ENCODE measurements around the gene PLA2G4B. TPM values are rescaled to one million over a fixed set of nuclear protein-coding genes. Genes with fewer than 3 reads are reported as not detected.

PLA2G4B gene
- total and polyA plus RNA-seq, 9 of the 15 experiments (the other 6 are each of a cell fraction or from before 2014, with no cell fraction given), result 0.07 to 6.1 (median 2.8) TPM

- no peaks in the 10 kb centered on the region for H3K9me3 ChIP-seq (replicated peaks; ENCODE audit: control insufficient read depth, insufficient read depth, low read depth, low read length)
- in situ Hi-C loops (cut with MboI), result loop anchor here (25.0 kb wide), 1 partner anchor 344 kb away; no protein-coding TSS in a partner anchor
- H3K4me2 ChIP-seq (ENCODE audit: insufficient read depth, low read length), result no peak overlapping the region
- H3K27ac ChIP-seq (ENCODE audit: extremely low read depth, low read depth, low read length), result no peak overlapping the region
- BruUV-seq (replicated peaks), result no TSS peak
- H4K20me1 ChIP-seq (replicated peaks; ENCODE audit: control insufficient read depth, insufficient read depth, low read length), result no peaks in the 10 kb centered on the region
- WGBS (ENCODE audit: insufficient coverage, low coverage, missing lambda C conversion rate), result 73% methylated on average over 8 of the region's 10 CpGs
- DNase-seq (ENCODE audit: extremely low read depth in 1 of 4, low spot score in 3 of 4), result no peak
- H3K4me3 ChIP-seq, result no peak overlapping the region
- H2AFZ ChIP-seq (ENCODE audit: low read depth, low read length), result no peak overlapping the region
- no peaks in the 10 kb centered on the region for H3K36me3 ChIP-seq (ENCODE audit: control insufficient read depth, insufficient read depth, low read length)
- 0 out of 5 replicates have a peak, but pooled peaks cover 3% of the 10 kb centered on the region in 2 experiments for H3K4me1 ChIP-seq (replicated peaks in 1 of 2; ENCODE audit: control insufficient read depth in 2 of 2, insufficient read depth in 2 of 2, low read length in 2 of 2)
- intact Hi-C loops (cut with micrococcal nuclease), result no loop called here
- no peaks in the 10 kb centered on the region for H3K79me2 ChIP-seq (ENCODE audit: control insufficient read depth, insufficient read depth, low read length)
- no peaks in the 10 kb centered on the region for H3K9me1 ChIP-seq (ENCODE audit: control insufficient read depth, insufficient read depth, low read length)
- ChIA-PET CTCF (ENCODE audit: low intra/inter-chr PET ratio) (no interaction called here), POLR2A (interaction anchor here (0.6 to 1.3 kb wide), 5 partner anchors 9 to 210 kb away, joined by 3 to 4 read pairs (median 3); no protein-coding TSS in a partner anchor)
- no peak overlapping the region; a peak in 1 of 4 replicates for H3K9ac ChIP-seq (ENCODE audit: insufficient read depth in 1 of 2, low read depth in 2 of 2, low read length in 2 of 2)
- FAIRE-seq, result no peak
- no peaks in the 10 kb centered on the region for H3K27me3 ChIP-seq (ENCODE audit: control insufficient read depth in 2 of 2, insufficient read depth in 2 of 2, low read length in 2 of 2)
- ATAC-seq, result peak; percentile 29; the same call in 1 of the 3 replicates
- peak in 1 of 2 experiments; percentile 31; a peak in 2 of 4 replicates for TF ChIP-seq RAD21 (CRISPR knock-in tag; conservative IDR thresholded peaks at IDR 0.05 in 1 of 2, IDR thresholded peaks at IDR 0.05 in 1 of 2)
- TF ChIP-seq GABPB2 (CRISPR knock-in tag; conservative IDR thresholded peaks at IDR 0.05), result no peak
- TF ChIP-seq HINFP (tag; conservative IDR thresholded peaks at IDR 0.05; ENCODE audit: low read depth), result no peak
- TF ChIP-seq, protein P1, sequence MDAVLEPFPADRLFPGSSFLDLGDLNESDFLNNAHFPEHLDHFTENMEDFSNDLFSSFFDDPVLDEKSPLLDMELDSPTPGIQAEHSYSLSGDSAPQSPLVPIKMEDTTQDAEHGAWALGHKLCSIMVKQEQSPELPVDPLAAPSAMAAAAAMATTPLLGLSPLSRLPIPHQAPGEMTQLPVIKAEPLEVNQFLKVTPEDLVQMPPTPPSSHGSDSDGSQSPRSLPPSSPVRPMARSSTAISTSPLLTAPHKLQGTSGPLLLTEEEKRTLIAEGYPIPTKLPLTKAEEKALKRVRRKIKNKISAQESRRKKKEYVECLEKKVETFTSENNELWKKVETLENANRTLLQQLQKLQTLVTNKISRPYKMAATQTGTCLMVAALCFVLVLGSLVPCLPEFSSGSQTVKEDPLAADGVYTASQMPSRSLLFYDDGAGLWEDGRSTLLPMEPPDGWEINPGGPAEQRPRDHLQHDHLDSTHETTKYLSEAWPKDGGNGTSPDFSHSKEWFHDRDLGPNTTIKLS (IDR thresholded peaks at IDR 0.05; ENCODE audit: borderline replicate concordance, low read depth), result no peak
- no peak for TF ChIP-seq ZNF764 (CRISPR knock-in tag; IDR thresholded peaks at IDR 0.05; ENCODE audit: low read depth)
- no peak for TF ChIP-seq STAT5A (IDR thresholded peaks at IDR 0.05; ENCODE audit: borderline replicate concordance, low read length)
- TF ChIP-seq ARID2 (IDR thresholded peaks at IDR 0.05), result no peak
- TF ChIP-seq RFX7 (CRISPR knock-in tag; IDR thresholded peaks at IDR 0.05), result no peak
- TF ChIP-seq POU5F1 (IDR thresholded peaks at IDR 0.05; ENCODE audit: borderline replicate concordance, low read depth, low read length, partially characterized antibody), result no peak
- TF ChIP-seq, protein P2, sequence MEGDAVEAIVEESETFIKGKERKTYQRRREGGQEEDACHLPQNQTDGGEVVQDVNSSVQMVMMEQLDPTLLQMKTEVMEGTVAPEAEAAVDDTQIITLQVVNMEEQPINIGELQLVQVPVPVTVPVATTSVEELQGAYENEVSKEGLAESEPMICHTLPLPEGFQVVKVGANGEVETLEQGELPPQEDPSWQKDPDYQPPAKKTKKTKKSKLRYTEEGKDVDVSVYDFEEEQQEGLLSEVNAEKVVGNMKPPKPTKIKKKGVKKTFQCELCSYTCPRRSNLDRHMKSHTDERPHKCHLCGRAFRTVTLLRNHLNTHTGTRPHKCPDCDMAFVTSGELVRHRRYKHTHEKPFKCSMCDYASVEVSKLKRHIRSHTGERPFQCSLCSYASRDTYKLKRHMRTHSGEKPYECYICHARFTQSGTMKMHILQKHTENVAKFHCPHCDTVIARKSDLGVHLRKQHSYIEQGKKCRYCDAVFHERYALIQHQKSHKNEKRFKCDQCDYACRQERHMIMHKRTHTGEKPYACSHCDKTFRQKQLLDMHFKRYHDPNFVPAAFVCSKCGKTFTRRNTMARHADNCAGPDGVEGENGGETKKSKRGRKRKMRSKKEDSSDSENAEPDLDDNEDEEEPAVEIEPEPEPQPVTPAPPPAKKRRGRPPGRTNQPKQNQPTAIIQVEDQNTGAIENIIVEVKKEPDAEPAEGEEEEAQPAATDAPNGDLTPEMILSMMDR (IDR thresholded peaks at IDR 0.05 in 2 of 3, conservative IDR thresholded peaks at IDR 0.05 in 1 of 3; ENCODE audit: insufficient read depth in 2 of 3, low read depth in 1 of 3, low read length in 3 of 3), result peak; percentile 18 to 30 (median 24); a peak in 2 of 6 replicates
- no peak for TF ChIP-seq LCOR (CRISPR knock-in tag; IDR thresholded peaks at IDR 0.05)
- TF ChIP-seq, protein P3, sequence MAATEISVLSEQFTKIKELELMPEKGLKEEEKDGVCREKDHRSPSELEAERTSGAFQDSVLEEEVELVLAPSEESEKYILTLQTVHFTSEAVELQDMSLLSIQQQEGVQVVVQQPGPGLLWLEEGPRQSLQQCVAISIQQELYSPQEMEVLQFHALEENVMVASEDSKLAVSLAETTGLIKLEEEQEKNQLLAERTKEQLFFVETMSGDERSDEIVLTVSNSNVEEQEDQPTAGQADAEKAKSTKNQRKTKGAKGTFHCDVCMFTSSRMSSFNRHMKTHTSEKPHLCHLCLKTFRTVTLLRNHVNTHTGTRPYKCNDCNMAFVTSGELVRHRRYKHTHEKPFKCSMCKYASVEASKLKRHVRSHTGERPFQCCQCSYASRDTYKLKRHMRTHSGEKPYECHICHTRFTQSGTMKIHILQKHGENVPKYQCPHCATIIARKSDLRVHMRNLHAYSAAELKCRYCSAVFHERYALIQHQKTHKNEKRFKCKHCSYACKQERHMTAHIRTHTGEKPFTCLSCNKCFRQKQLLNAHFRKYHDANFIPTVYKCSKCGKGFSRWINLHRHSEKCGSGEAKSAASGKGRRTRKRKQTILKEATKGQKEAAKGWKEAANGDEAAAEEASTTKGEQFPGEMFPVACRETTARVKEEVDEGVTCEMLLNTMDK (IDR thresholded peaks at IDR 0.05; ENCODE audit: borderline replicate concordance, insufficient read depth, low read depth, low read length, poor library complexity, severe bottlenecking), result no peak
Observed at GRCh38 chr15:41806291-41807181, 32.1 kb upstream of the PLA2G4B start.

All from K562 (cell line).